Activated T-helper 2 cell treated with anti-CD3 and anti-CD28 coated beads, Interferon-gamma antibody, Interleukin-2, Interleukin-4, amounts not matched to agents 10 μg/mL and 5 μg/mL and 100 μg/mL, durations not matched to agents 14 hours and 24 hours and 36 hours (primary cell): Measurements from ENCODE around the gene TNFRSF18. TPM values are rescaled to one million over a fixed set of nuclear protein-coding genes. Genes with fewer than 3 reads are reported as not detected.

Experiments
- DNase-seq: peaks from one replicate; pipeline ENCODE4 v3.0.0; 2021; ENCODE audit warnings: low spot score
- H3K27ac Mint-ChIP-seq: one replicate; pipeline ENCODE4 v1.8.0; 2021; ENCODE audit warnings: mixed read lengths
- H3K27me3 Mint-ChIP-seq: one replicate; pipeline ENCODE4 v1.8.0; 2021; ENCODE audit warnings: low read depth, mixed read lengths
- H3K36me3 Mint-ChIP-seq: one replicate; pipeline ENCODE4 v1.8.0; 2021; ENCODE audit warnings: low read depth, mixed read lengths
- H3K4me1 Mint-ChIP-seq: one replicate; pipeline ENCODE4 v1.8.0; 2021; ENCODE audit warnings: low read depth, mixed read lengths
- H3K4me3 Mint-ChIP-seq: one replicate; pipeline ENCODE4 v1.8.0; 2021; ENCODE audit warnings: low read depth, mild to moderate bottlenecking, moderate library complexity, mixed read lengths
- H3K9me3 Mint-ChIP-seq: one replicate; pipeline ENCODE4 v1.8.0; 2021; ENCODE audit warnings: mixed read lengths
- intact Hi-C: fragments of 100-400 bp; cut with micrococcal nuclease; formaldehyde crosslinking; loops from one replicate; pipeline ENCODE4 v1.15.1; 2023
- total RNA-seq: library from RNA; stranded (reverse); gene quantifications from 2 replicates; pipeline ENCODE4 v1.2.3, GENCODE V29; 2022

Gene TNFRSF18
- total RNA-seq, 1 donor from 2014 or later = 219 TPM

GRCh38 chr1:1245178-1245816, 38.9 kb upstream of the TNFRSF18 start:
- no peak overlapping the region for H3K4me3 Mint-ChIP-seq
- intact Hi-C loops = no loop called here
- peaks cover 1% of the 10 kb centered on the region for H3K4me1 Mint-ChIP-seq
- no peak overlapping the region for H3K27ac Mint-ChIP-seq
- DNase-seq = no peak
- no peaks in the 10 kb centered on the region for H3K9me3 Mint-ChIP-seq
- H3K36me3 Mint-ChIP-seq = no peaks in the 10 kb centered on the region
- H3K27me3 Mint-ChIP-seq = no peaks in the 10 kb centered on the region

- Mint-ChIP-seq H3K27ac (no peak overlapping the region), H3K4me1 (no peaks in the 10 kb centered on the region), H3K9me3 (no peaks in the 10 kb centered on the region), H3K4me3 (no peak overlapping the region), H3K27me3 (no peaks in the 10 kb centered on the region), H3K36me3 (no peaks in the 10 kb centered on the region)
- intact Hi-C loops = no loop called here
- no peak for DNase-seq
Observed at GRCh38 chr1:1244192-1244811, 37.9 kb upstream of the TNFRSF18 start.

- Mint-ChIP-seq H3K4me1 (no peaks in the 10 kb centered on the region), H3K36me3 (no peaks in the 10 kb centered on the region), H3K27me3 (no peaks in the 10 kb centered on the region), H3K4me3 (no peak overlapping the region), H3K9me3 (no peaks in the 10 kb centered on the region), H3K27ac (no peak overlapping the region)
- intact Hi-C loops = no loop called here
- DNase-seq = no peak
Observed at GRCh38 chr1:1243807-1244191, 37.4 kb upstream of the TNFRSF18 start.

- no peaks in the 10 kb centered on the region for H3K9me3 Mint-ChIP-seq
- no peak overlapping the region for H3K27ac Mint-ChIP-seq
- intact Hi-C loops = no loop called here
- no peak for DNase-seq
- H3K4me3 Mint-ChIP-seq = no peak overlapping the region
- no peaks in the 10 kb centered on the region for H3K4me1 Mint-ChIP-seq
- H3K36me3 Mint-ChIP-seq = no peaks in the 10 kb centered on the region
- no peaks in the 10 kb centered on the region for H3K27me3 Mint-ChIP-seq
Observed at GRCh38 chr1:1243266-1243660, 36.9 kb upstream of the TNFRSF18 start.

GRCh38 chr1:1242461-1243265, 36.3 kb upstream of the TNFRSF18 start:
- no peak for DNase-seq
- no peaks in the 10 kb centered on the region for H3K36me3 Mint-ChIP-seq
- no peak overlapping the region for H3K27ac Mint-ChIP-seq
- no peak overlapping the region for H3K4me3 Mint-ChIP-seq
- H3K4me1 Mint-ChIP-seq = no peaks in the 10 kb centered on the region
- intact Hi-C loops = no loop called here
- no peaks in the 10 kb centered on the region for H3K27me3 Mint-ChIP-seq
- H3K9me3 Mint-ChIP-seq = no peaks in the 10 kb centered on the region

- no peak overlapping the region for H3K4me3 Mint-ChIP-seq
- no peaks in the 10 kb centered on the region for H3K36me3 Mint-ChIP-seq
- no peaks in the 10 kb centered on the region for H3K27me3 Mint-ChIP-seq
- no peak for DNase-seq
- H3K9me3 Mint-ChIP-seq = no peaks in the 10 kb centered on the region
- no peaks in the 10 kb centered on the region for H3K4me1 Mint-ChIP-seq
- no peak overlapping the region for H3K27ac Mint-ChIP-seq
- intact Hi-C loops = no loop called here
Observed at GRCh38 chr1:1241588-1242219, 35.3 kb upstream of the TNFRSF18 start.

GRCh38 chr1:1240822-1241587, 34.6 kb upstream of the TNFRSF18 start:
- Mint-ChIP-seq H3K36me3 (no peaks in the 10 kb centered on the region), H3K4me3 (no peak overlapping the region), H3K4me1 (no peaks in the 10 kb centered on the region), H3K27me3 (no peaks in the 10 kb centered on the region), H3K27ac (no peak overlapping the region), H3K9me3 (no peaks in the 10 kb centered on the region)
- intact Hi-C loops = no loop called here
- DNase-seq = no peak

- intact Hi-C loops = no loop called here
- Mint-ChIP-seq H3K36me3 (no peaks in the 10 kb centered on the region), H3K27me3 (no peaks in the 10 kb centered on the region), H3K9me3 (no peaks in the 10 kb centered on the region), H3K4me1 (no peaks in the 10 kb centered on the region), H3K4me3 (no peak overlapping the region), H3K27ac (no peak overlapping the region)
- no peak for DNase-seq
Observed at GRCh38 chr1:1240348-1240732, 33.9 kb upstream of the TNFRSF18 start.

GRCh38 chr1:1239614-1240347, 33.4 kb upstream of the TNFRSF18 start:
- no peak for DNase-seq
- Mint-ChIP-seq H3K27me3 (no peaks in the 10 kb centered on the region), H3K36me3 (peaks cover 4% of the 10 kb centered on the region), H3K9me3 (no peaks in the 10 kb centered on the region), H3K4me1 (no peaks in the 10 kb centered on the region), H3K27ac (no peak overlapping the region), H3K4me3 (no peak overlapping the region)
- intact Hi-C loops = no loop called here

GRCh38 chr1:1239227-1239613, 32.8 kb upstream of the TNFRSF18 start:
- Mint-ChIP-seq H3K27me3 (no peaks in the 10 kb centered on the region), H3K9me3 (no peaks in the 10 kb centered on the region), H3K4me3 (no peak overlapping the region), H3K27ac (no peak overlapping the region), H3K4me1 (peaks cover under 1% of the 10 kb centered on the region), H3K36me3 (peaks cover 10% of the 10 kb centered on the region)
- intact Hi-C loops = no loop called here
- no peak for DNase-seq

- no peaks in the 10 kb centered on the region for H3K9me3 Mint-ChIP-seq
- H3K4me1 Mint-ChIP-seq = peaks cover 6% of the 10 kb centered on the region
- no peak overlapping the region for H3K27ac Mint-ChIP-seq
- DNase-seq = no peak
- no peak overlapping the region for H3K4me3 Mint-ChIP-seq
- peaks cover 15% of the 10 kb centered on the region for H3K36me3 Mint-ChIP-seq
- H3K27me3 Mint-ChIP-seq = no peaks in the 10 kb centered on the region
- intact Hi-C loops = no loop called here
Observed at GRCh38 chr1:1238702-1239178, 32.3 kb upstream of the TNFRSF18 start.
